ENCODE measurements around the gene R3HDM2.
"Not testable (repeated sequence)": the region's sequence is repeated elsewhere in the genome, so short reads cannot be mapped to it uniquely, and the experiment has no call there.

The R3HDM2 gene

GRCh38 chr12:57452181-57452936, 21.5 kb upstream of the R3HDM2 start:
- DNase-seq: no peak

- no peak for DNase-seq
These were observed 20.5 kb upstream of the R3HDM2 start for GRCh38 chr12:57451233-57451778.

- DNase-seq: no peak
These were observed 19.2 kb upstream of the R3HDM2 start for GRCh38 chr12:57450057-57450456.

GRCh38 chr12:57449375-57449774, 18.5 kb upstream of the R3HDM2 start:
- DNase-seq: no peak

GRCh38 chr12:57448669-57449068, 17.8 kb upstream of the R3HDM2 start:
- DNase-seq: no peak

GRCh38 chr12:57446292-57446960, 15.6 kb upstream of the R3HDM2 start:
- DNase-seq: no peak

- DNase-seq: no peak
These were observed 13.9 kb upstream of the R3HDM2 start for GRCh38 chr12:57444744-57445143.

- not testable (repeated sequence) for DNase-seq
These were observed 13.5 kb upstream of the R3HDM2 start for GRCh38 chr12:57444337-57444736.

- no peak for DNase-seq
These were observed 11.1 kb upstream of the R3HDM2 start for GRCh38 chr12:57441846-57442427.

- DNase-seq: not testable (repeated sequence)
These were observed 10.6 kb upstream of the R3HDM2 start for GRCh38 chr12:57441393-57441792.

- no peak for DNase-seq
These were observed 9.0 kb upstream of the R3HDM2 start for GRCh38 chr12:57439762-57440266.

- no peak for DNase-seq
These were observed 7.6 kb upstream of the R3HDM2 start for GRCh38 chr12:57438400-57438799.

GRCh38 chr12:57435293-57435692, 4.5 kb upstream of the R3HDM2 start:
- no peak for DNase-seq

GRCh38 chr12:57434517-57435223, 3.8 kb upstream of the R3HDM2 start, which contains the start of gene INHBC:
Gene INHBC, plus strand, starts transcription at chr12:57434784. Its CDS starts 103 bp downstream, at chr12:57434887.
- DNase-seq: no peak

- DNase-seq: no peak
These were observed 2.5 kb upstream of the R3HDM2 start for GRCh38 chr12:57433370-57433769.

GRCh38 chr12:57431654-57432188, 878 bp upstream of the R3HDM2 start:
- DNase-seq: no peak

GRCh38 chr12:57430112-57430930, 522 bp downstream of the R3HDM2 start:
- no peak for DNase-seq

GRCh38 chr12:57429473-57430111, 1.3 kb downstream of the R3HDM2 start:
- DNase-seq: no peak

GRCh38 chr12:57428965-57429364, 1.9 kb downstream of the R3HDM2 start:
- DNase-seq: no peak

GRCh38 chr12:57426948-57427347, 3.9 kb downstream of the R3HDM2 start:
- DNase-seq: not testable (repeated sequence)

GRCh38 chr12:57420482-57420881, 10.4 kb downstream of the R3HDM2 start:
- DNase-seq: no peak

Measured in activated CD4-positive, alpha-beta T cell treated with anti-CD3 and anti-CD28 coated beads for 1 hour (primary cell).